Mucosa of descending colon (tissue), 3 donors: Measurements from ENCODE around the gene SMNDC1. TPM values are rescaled to one million over a fixed set of nuclear protein-coding genes. Genes with fewer than 3 reads are reported as not detected.

Experiments used
- ATAC-seq: fragments of 200-7000 bp; cut with Tn5 transposase; one replicate; pipeline ENCODE4 v1.9.1; 2020; ENCODE audit warnings: mild to moderate bottlenecking, moderate library complexity
- DNase-seq, 3 donors: peaks; one replicate each; pipeline ENCODE4 v3.0.0-alpha.2; 2020
- H3K36me3 ChIP-seq: fragments of 200-600 bp; one replicate; pipeline ENCODE4 v1.8.0; 2021; ENCODE audit warnings: low read depth, mild to moderate bottlenecking
- H3K4me1 ChIP-seq: fragments of 200-600 bp; one replicate; pipeline ENCODE4 v1.8.0; 2021; ENCODE audit warnings: low read depth, mild to moderate bottlenecking
- H3K4me3 ChIP-seq: fragments of 200-600 bp; one replicate; pipeline ENCODE4 v1.8.0; 2021; ENCODE audit warnings: mild to moderate bottlenecking
- H3K9me3 ChIP-seq: fragments of 200-600 bp; one replicate; pipeline ENCODE4 v1.8.0; 2021; ENCODE audit warnings: mild to moderate bottlenecking
- intact Hi-C, 2 donors: fragments of 100-400 bp; cut with DNase I in 1 of 2; cut with micrococcal nuclease in 1 of 2; formaldehyde crosslinking; loops; one replicate each; pipeline versions ENCODE4 v1.11.0 to v1.11.1; 2022; cut with DNase I, micrococcal nuclease
- total RNA-seq, 3 donors: library from RNA; stranded (reverse); fragmentation: NEBNext Ultra II Directional in 2 of 3; extraction: Animal tissue kit (Norgen Biotek cat#: 25700) in 2 of 3; gene quantifications; one replicate each; pipeline versions ENCODE4 v1.2.1 to v1.2.4, GENCODE V29; 2021 to 2023
- TF ChIP-seq, protein P1 (sequence below): fragments of 200-600 bp; IDR thresholded peaks from one replicate; pipeline ENCODE4 v1.8.0; 2022; ENCODE audit warnings: antibody characterized with exemption, mild to moderate bottlenecking
- donor health status: DM: no; HTN: no; CAD: no; lungs with moderate emphysema.
- donor health status: DM: no; HTN: no; CAD: no.
- donor health status: DM: no; HTN: yes; CAD: no.

The SMNDC1 gene
- total RNA-seq, 3 donors from 2014 or later = 19.3 to 30.1 (median 24.8) TPM

DNA sequence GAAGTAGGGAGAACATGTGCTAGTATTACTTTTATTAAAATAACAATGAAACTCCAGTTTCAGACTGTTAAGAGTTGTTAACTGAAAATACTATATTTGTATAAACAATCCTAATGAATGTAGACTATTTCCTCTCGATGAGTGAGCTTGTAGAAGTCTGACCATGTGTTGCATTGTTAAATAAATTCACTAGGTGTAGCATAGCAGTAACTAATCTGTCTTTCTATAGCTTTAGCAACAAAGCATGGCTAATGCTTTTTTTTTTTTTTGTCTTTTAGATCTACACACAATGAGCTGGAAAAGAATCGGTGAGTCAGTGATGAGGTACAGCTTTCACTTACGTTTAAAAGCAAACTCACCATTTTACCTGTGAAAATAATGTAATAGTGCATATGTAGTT, 60.2 kb downstream of the SMNDC1 start:
- Histone ChIP-seq H3K4me1 (peaks cover 3% of the 10 kb centered on the region), H3K36me3 (no peaks in the 10 kb centered on the region), H3K9me3 (no peaks in the 10 kb centered on the region), H3K4me3 (no peak overlapping the region)
- intact Hi-C loops = no loop called here
- TF ChIP-seq, protein P1, sequence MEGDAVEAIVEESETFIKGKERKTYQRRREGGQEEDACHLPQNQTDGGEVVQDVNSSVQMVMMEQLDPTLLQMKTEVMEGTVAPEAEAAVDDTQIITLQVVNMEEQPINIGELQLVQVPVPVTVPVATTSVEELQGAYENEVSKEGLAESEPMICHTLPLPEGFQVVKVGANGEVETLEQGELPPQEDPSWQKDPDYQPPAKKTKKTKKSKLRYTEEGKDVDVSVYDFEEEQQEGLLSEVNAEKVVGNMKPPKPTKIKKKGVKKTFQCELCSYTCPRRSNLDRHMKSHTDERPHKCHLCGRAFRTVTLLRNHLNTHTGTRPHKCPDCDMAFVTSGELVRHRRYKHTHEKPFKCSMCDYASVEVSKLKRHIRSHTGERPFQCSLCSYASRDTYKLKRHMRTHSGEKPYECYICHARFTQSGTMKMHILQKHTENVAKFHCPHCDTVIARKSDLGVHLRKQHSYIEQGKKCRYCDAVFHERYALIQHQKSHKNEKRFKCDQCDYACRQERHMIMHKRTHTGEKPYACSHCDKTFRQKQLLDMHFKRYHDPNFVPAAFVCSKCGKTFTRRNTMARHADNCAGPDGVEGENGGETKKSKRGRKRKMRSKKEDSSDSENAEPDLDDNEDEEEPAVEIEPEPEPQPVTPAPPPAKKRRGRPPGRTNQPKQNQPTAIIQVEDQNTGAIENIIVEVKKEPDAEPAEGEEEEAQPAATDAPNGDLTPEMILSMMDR = no peak
- DNase-seq (no peak), ATAC-seq (no peak)

DNA sequence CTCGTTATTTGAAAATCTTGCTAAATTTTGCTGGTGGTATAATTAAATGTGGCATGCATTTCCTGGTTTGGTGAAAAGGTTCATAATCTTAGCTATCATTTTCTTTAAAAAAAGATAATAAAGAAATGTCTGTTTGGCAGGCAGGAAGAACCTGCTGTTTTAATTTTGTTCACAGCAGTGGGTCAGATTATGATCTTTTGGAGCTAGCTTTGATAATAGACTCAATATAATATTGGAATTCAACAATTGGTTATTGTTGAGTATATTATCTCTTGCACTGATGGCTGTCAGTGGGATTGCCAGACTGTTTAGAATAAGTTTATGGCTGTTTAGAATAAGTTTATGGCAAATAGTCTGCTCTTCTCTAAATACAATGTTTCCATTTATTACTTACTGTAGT, 62.2 kb downstream of the SMNDC1 start:
- peaks cover 3% of the 10 kb centered on the region for H3K4me1 ChIP-seq
- H3K9me3 ChIP-seq = no peaks in the 10 kb centered on the region
- TF ChIP-seq, protein P1 = no peak
- no peak overlapping the region for H3K4me3 ChIP-seq
- intact Hi-C loops = no loop called here
- ATAC-seq (no peak), DNase-seq (no peak)
- H3K36me3 ChIP-seq = no peaks in the 10 kb centered on the region

DNA sequence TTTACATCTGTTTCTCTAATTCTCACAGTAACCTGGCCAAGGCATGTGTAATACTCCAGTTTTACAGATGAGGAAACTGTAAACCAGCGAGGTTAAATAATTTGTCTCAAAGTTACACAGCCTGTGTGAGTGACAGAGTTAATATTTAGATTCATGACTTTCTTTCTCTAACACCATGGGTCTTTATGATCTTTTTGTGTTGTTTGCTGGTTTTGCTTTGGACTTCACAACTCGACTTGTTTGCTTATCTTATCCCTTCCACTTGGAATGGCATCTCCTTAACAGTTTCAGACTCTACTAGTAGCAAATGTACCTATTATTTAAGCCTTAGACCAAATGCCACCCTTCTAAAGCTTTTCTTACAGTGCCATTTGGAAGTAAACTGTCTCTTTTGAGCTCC, 62.9 kb downstream of the SMNDC1 start:
- ATAC-seq (no peak), DNase-seq (no peak)
- no peaks in the 10 kb centered on the region for H3K9me3 ChIP-seq
- no peak overlapping the region for H3K4me3 ChIP-seq
- no peaks in the 10 kb centered on the region for H3K36me3 ChIP-seq
- H3K4me1 ChIP-seq = peaks cover 3% of the 10 kb centered on the region
- TF ChIP-seq, protein P1 = no peak
- intact Hi-C loops = no loop called here

DNA sequence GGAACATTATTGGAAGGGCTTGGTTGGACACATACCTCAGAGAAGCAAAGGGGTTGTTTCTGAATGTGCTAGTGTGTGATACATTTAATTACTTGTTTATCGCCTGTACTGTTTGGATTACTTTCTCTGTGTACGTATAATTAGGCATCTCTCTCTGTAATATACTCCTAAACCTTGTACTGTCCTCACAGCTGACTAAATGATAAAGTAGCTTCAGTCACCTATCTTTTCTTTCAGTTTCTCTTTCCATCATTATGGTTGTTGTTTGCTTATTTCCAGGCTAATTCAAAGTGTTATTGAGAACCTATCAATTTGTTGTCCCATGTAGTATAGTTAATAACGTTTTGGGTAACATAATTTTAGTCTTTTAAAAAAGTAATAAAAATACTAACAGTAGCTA, 63.3 kb downstream of the SMNDC1 start:
- DNase-seq (no peak), ATAC-seq (peak; percentile 51)
- TF ChIP-seq, protein P1 = no peak
- H3K36me3 ChIP-seq = no peaks in the 10 kb centered on the region
- H3K4me3 ChIP-seq = no peak overlapping the region
- H3K9me3 ChIP-seq = no peaks in the 10 kb centered on the region
- intact Hi-C loops = no loop called here
- peaks cover 3% of the 10 kb centered on the region for H3K4me1 ChIP-seq

Other genes with a start within 250 kb of the SMNDC1 start
- gene MXI1, start 97.3 kb downstream of the SMNDC1 start, total RNA-seq = 100 to 1,000 TPM; 112 to 144 (median 139) TPM
- gene DUSP5, start 193.0 kb upstream of the SMNDC1 start, total RNA-seq = 10 to 100 TPM; 21.5 to 40.1 (median 23.9) TPM